Hepatocyte (in vitro differentiated cells): ENCODE measurements around the gene LCORL. TPM values are rescaled to one million over a fixed set of nuclear protein-coding genes. Genes with fewer than 3 reads are reported as not detected.

Experiments
- DNase-seq: peaks from one replicate; pipeline ENCODE4 v3.0.0-alpha.2; 2016; ENCODE audit warnings: low spot score
- H2AFZ ChIP-seq: fragments of 200-600 bp; sonication (generic); 2 replicates; pipeline ENCODE4 v1.6.0; 2016; ENCODE audit warnings: antibody characterized with exemption, mild to moderate bottlenecking
- H3K27ac ChIP-seq: fragments of 200-600 bp; sonication (generic); 2 replicates; pipeline ENCODE4 v1.5.1; 2016; ENCODE audit warnings: mild to moderate bottlenecking
- H3K27me3 ChIP-seq: fragments of 200-600 bp; sonication (generic); 2 replicates; pipeline ENCODE4 v1.6.1; 2016
- H3K36me3 ChIP-seq: fragments of 200-600 bp; sonication (generic); replicated peaks from 2 replicates; pipeline ENCODE4 v1.5.1; 2016; ENCODE audit warnings: low read depth; ENCODE audit not compliant: insufficient read depth
- H3K4me1 ChIP-seq: fragments of 200-600 bp; sonication (generic); 2 replicates; pipeline ENCODE4 v1.5.1; 2016; ENCODE audit warnings: mild to moderate bottlenecking, moderate library complexity; ENCODE audit not compliant: insufficient read depth
- H3K4me2 ChIP-seq: fragments of 200-600 bp; sonication (generic); 2 replicates; pipeline ENCODE4 v1.6.0; 2016
- H3K4me3 ChIP-seq: fragments of 200-600 bp; sonication (generic); 2 replicates; pipeline ENCODE4 v1.5.1; 2016; ENCODE audit warnings: mild to moderate bottlenecking
- H3K79me2 ChIP-seq: fragments of 200-600 bp; sonication (generic); 2 replicates; pipeline ENCODE4 v1.6.0; 2017; ENCODE audit warnings: mild to moderate bottlenecking
- H3K9me2 ChIP-seq: fragments of 200-600 bp; sonication (generic); replicated peaks from 2 replicates; pipeline ENCODE4 v1.6.0; 2017; ENCODE audit warnings: mild to moderate bottlenecking; ENCODE audit not compliant: insufficient read depth
- H3K9me3 ChIP-seq: fragments of 200-600 bp; sonication (generic); 2 replicates; pipeline ENCODE4 v1.5.1; 2016; ENCODE audit warnings: low read depth, mild to moderate bottlenecking
- H4K20me1 ChIP-seq: fragments of 200-600 bp; sonication (generic); 2 replicates; pipeline ENCODE4 v1.6.0; 2016; ENCODE audit warnings: mild to moderate bottlenecking; ENCODE audit not compliant: insufficient read depth, poor library complexity, severe bottlenecking
- CTCF ChIP-seq: fragments of 200-600 bp; sonication (generic); IDR thresholded peaks from 2 replicates; pipeline ENCODE4 v1.5.1; 2016; ENCODE audit warnings: antibody characterized with exemption, mild to moderate bottlenecking; ENCODE audit not compliant: poor library complexity
- EZH2 ChIP-seq: fragments of 200-600 bp; sonication (generic); IDR thresholded peaks from 2 replicates; pipeline ENCODE4 v1.6.1; 2016; ENCODE audit warnings: antibody characterized with exemption, mild to moderate bottlenecking, borderline replicate concordance
- EZH2phosphoT487 ChIP-seq: fragments of 200-600 bp; sonication (generic); IDR thresholded peaks from one replicate; pipeline ENCODE4 v1.6.1; 2018; ENCODE audit warnings: antibody characterized with exemption, mild to moderate bottlenecking, low read depth, moderate library complexity; ENCODE audit not compliant: unreplicated experiment, severe bottlenecking
- WGBS: methylation state at CpG from one replicate; pipeline ENCODE4 v1.1.6; 2016; ENCODE audit warnings: low lambda C conversion rate; ENCODE audit errors: missing lambda C conversion rate; 5-methylcytosine and 5-hydroxymethylcytosine counted together
- polyA plus RNA-seq: library from polyadenylated mRNA; unstranded; fragments of >200 nt; fragmentation: Nextera tagmentation; extraction: Ambion mirVana; gene quantifications from 2 replicates; pipeline ENCODE4 v1.2.1, GENCODE V29; 2016
- total RNA-seq: library from RNA; depleted of rRNA; stranded (reverse); fragments of >200 nt; gene quantifications from 2 replicates; pipeline ENCODE4 v1.2.3, GENCODE V29; 2014

The LCORL gene
- total and polyA plus RNA-seq, 2 experiments from 2014 or later = 9.4 to 19.6 TPM

- H3K27ac ChIP-seq = no peak overlapping the region
- 92% methylated on average over 2 of the region's 2 CpGs for WGBS
- no peak overlapping the region for H3K4me3 ChIP-seq
- H3K9me2 ChIP-seq = no peaks in the 10 kb centered on the region
- TF ChIP-seq CTCF = no peak
- TF ChIP-seq EZH2 = no peak
- TF ChIP-seq EZH2phosphoT487 = no peak
- H2AFZ ChIP-seq = no peak overlapping the region
- no peaks in the 10 kb centered on the region for H3K79me2 ChIP-seq
- no peaks in the 10 kb centered on the region for H4K20me1 ChIP-seq
- no peaks in the 10 kb centered on the region for H3K27me3 ChIP-seq
- no peaks in the 10 kb centered on the region for H3K9me3 ChIP-seq
- DNase-seq = no peak
- no peaks in the 10 kb centered on the region for H3K36me3 ChIP-seq
- no peak overlapping the region for H3K4me2 ChIP-seq
- no peaks in the 10 kb centered on the region for H3K4me1 ChIP-seq
Measured at GRCh38 chr4:18051281-18051680, 29.7 kb upstream of the LCORL start.

DNA sequence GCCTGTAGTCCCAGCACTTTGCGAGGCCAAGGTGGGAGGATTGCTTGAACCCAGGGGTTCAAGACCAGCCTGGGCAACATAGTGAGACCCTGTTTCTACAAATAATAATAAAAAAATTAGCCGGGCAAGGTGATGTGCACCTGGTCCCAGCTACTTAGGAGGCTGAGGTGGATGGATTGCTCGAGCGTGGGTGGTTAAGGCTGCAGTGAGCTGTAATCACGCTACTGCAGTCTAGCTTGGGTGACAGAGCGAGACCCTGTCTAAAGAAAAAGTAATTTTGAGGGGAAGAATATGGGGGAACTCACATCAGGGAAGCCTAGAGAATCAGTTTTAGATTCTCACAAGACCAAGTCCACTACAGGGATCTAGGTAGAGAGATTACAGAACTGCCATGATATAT, 28.9 kb upstream of the LCORL start:
- H4K20me1 ChIP-seq = no peaks in the 10 kb centered on the region
- 94% methylated on average over 6 of the region's 6 CpGs for WGBS
- no peaks in the 10 kb centered on the region for H3K9me3 ChIP-seq
- DNase-seq = no peak
- no peaks in the 10 kb centered on the region for H3K4me1 ChIP-seq
- no peaks in the 10 kb centered on the region for H3K36me3 ChIP-seq
- no peak overlapping the region for H2AFZ ChIP-seq
- no peaks in the 10 kb centered on the region for H3K27me3 ChIP-seq
- no peak overlapping the region for H3K4me3 ChIP-seq
- H3K4me2 ChIP-seq = no peak overlapping the region
- no peak overlapping the region for H3K27ac ChIP-seq
- no peaks in the 10 kb centered on the region for H3K9me2 ChIP-seq
- H3K79me2 ChIP-seq = no peaks in the 10 kb centered on the region
- TF ChIP-seq EZH2phosphoT487 = no peak
- TF ChIP-seq CTCF = no peak
- TF ChIP-seq EZH2 = no peak

DNA sequence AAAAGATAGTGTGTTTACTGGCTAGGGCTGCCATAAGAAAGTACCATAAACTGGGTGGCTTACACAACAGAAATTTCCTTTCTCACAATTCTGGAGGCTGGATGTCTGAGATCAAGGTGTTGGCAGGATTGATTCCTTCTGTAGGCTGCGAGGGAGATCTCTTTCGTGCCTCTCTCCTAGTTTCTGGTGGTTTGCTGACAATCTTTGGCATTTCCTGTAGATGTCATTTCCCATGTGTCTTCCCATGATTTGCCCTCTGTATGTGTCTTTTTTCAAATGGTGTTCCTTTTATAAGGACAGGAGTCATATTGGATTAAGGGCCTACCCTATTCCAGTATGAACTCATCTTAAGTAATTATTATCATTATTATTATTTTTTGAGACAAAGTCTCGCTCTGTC, 27.9 kb upstream of the LCORL start:
- Histone ChIP-seq H3K9me3 (no peaks in the 10 kb centered on the region), H3K27me3 (no peaks in the 10 kb centered on the region), H4K20me1 (no peaks in the 10 kb centered on the region), H3K36me3 (no peaks in the 10 kb centered on the region), H3K27ac (no peak overlapping the region), H3K4me1 (no peaks in the 10 kb centered on the region), H3K79me2 (no peaks in the 10 kb centered on the region), H3K4me2 (no peak overlapping the region), H2AFZ (no peak overlapping the region), H3K4me3 (no peak overlapping the region), H3K9me2 (no peaks in the 10 kb centered on the region)
- no peak for TF ChIP-seq EZH2phosphoT487
- no peak for TF ChIP-seq EZH2
- TF ChIP-seq CTCF = no peak
- WGBS = 78% methylated on average over 3 of the region's 3 CpGs
- DNase-seq = no peak

- Histone ChIP-seq H3K27ac (no peak overlapping the region), H3K79me2 (no peaks in the 10 kb centered on the region), H3K4me2 (no peak overlapping the region), H3K4me1 (no peaks in the 10 kb centered on the region), H3K9me2 (no peaks in the 10 kb centered on the region), H4K20me1 (no peaks in the 10 kb centered on the region), H3K27me3 (no peaks in the 10 kb centered on the region), H3K4me3 (no peak overlapping the region), H2AFZ (no peak overlapping the region), H3K36me3 (no peaks in the 10 kb centered on the region), H3K9me3 (no peaks in the 10 kb centered on the region)
- 25% methylated on average over 2 of the region's 2 CpGs for WGBS
- DNase-seq = no peak
- TF ChIP-seq EZH2phosphoT487 (no peak), EZH2 (no peak), CTCF (no peak)
Measured at GRCh38 chr4:18042754-18043153, 21.2 kb upstream of the LCORL start.
